ES-I3 (cell line): ENCODE results near the gene PLA2G2A.
"Not testable (repeated sequence)": the region's sequence is repeated elsewhere in the genome, so short reads cannot be mapped to it uniquely, and the experiment has no call there.

Source experiments
- H3K36me3 ChIP-seq: 2 replicates; pipeline ENCODE4 v1.6.1; 2013; ENCODE audit warnings: mild to moderate bottlenecking, low read length, control low read depth, moderate library complexity; ENCODE audit not compliant: insufficient read depth
- H3K4me1 ChIP-seq: 2 replicates; pipeline ENCODE4 v1.6.1; 2013; ENCODE audit warnings: mild to moderate bottlenecking, control low read depth, low read length; ENCODE audit not compliant: insufficient read depth
- H3K9ac ChIP-seq: 2 replicates; pipeline ENCODE4 v1.6.1; 2013; ENCODE audit warnings: low read depth, mild to moderate bottlenecking, low read length, moderate library complexity
- H3K9me3 ChIP-seq: 2 replicates; pipeline ENCODE4 v1.6.1; 2013; ENCODE audit warnings: mild to moderate bottlenecking, low read length, moderate library complexity; ENCODE audit not compliant: control insufficient read depth, insufficient read depth

PLA2G2A gene

GRCh38 chr1:19934336-19934735 is 45.1 kb downstream of the PLA2G2A start:
- Histone ChIP-seq H3K4me1 (no peaks in the 10 kb centered on the region), H3K9me3 (peaks cover 5% of the 10 kb centered on the region; the same call in 1 of the 2 replicates), H3K36me3 (no peaks in the 10 kb centered on the region), H3K9ac (no peak overlapping the region)

DNA sequence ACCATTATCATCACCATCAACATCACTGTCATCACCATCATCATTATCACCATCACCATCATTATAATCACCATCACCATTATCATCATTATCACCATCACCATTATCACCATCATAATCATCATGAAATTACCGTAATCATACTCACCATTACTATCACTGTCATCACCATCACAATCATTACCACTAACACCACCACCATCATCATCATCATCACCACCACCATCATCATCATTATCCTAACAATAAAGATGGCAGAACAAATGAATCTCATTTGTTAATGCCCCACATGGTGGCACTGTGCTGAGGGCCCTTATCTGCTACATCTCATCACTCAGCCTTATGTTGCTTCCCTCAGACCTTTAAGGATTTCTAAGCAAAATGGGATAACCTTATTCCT is 46.6 kb downstream of the PLA2G2A start:
- H3K9me3 ChIP-seq = peaks cover 5% of the 10 kb centered on the region; the same call in 1 of the 2 replicates
- no peaks in the 10 kb centered on the region for H3K36me3 ChIP-seq

DNA sequence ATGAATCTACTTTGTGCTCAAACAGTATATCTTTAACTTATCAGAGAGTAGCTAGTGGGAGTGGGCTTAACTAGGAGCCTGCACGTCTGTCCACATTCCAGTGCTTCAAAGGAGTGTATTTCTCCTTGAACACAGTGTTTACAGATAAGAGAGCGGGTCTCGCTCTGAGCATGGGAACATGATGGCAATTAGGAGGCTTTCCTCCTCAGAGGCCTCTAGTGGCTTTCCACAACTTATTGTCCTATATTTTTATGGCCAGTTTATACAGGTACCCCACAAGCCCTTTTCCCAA is 52.3 kb downstream of the PLA2G2A start:
- not testable (repeated sequence) for H3K4me1 ChIP-seq, H3K36me3 ChIP-seq, H3K9ac ChIP-seq, H3K9me3 ChIP-seq

More for the DNA sequence above, 46.6 kb downstream of the PLA2G2A start:
- H3K9ac ChIP-seq = no peak overlapping the region
- no peaks in the 10 kb centered on the region for H3K4me1 ChIP-seq

- no peaks in the 10 kb centered on the region for H3K36me3 ChIP-seq
- no peaks in the 10 kb centered on the region for H3K4me1 ChIP-seq
- H3K9ac ChIP-seq = no peak overlapping the region
- peaks cover 5% of the 10 kb centered on the region; the same call in 1 of the 2 replicates for H3K9me3 ChIP-seq
Observed at GRCh38 chr1:19926296-19927129, 52.9 kb downstream of the PLA2G2A start.
